T-helper 17 cell (primary cell): Measurements from ENCODE around the gene CYP21A2. TPM values are rescaled to one million over a fixed set of nuclear protein-coding genes. Genes with fewer than 3 reads are reported as not detected.

Experiments used
- ATAC-seq: fragments of 150-1000 bp; cut with Tn5 transposase; 2 replicates; pipeline ENCODE4 v1.10.0; 2021; ENCODE audit warnings: mild to moderate bottlenecking, moderate library complexity
- DNase-seq, 3 donors: peaks; one replicate each; pipeline versions ENCODE4 v3.0.0 to v3.0.0-alpha.2; 2020 to 2021
- H3K9me3 ChIP-seq: one replicate; pipeline ENCODE4 v1.7.0; 2013; ENCODE audit warnings: low read length, mild to moderate bottlenecking; ENCODE audit not compliant: control insufficient read depth, poor library complexity, severe bottlenecking
- H3K27ac Mint-ChIP-seq: one replicate; pipeline ENCODE4 v1.8.0; 2022; ENCODE audit warnings: mild to moderate bottlenecking, moderate library complexity, mixed read lengths
- H3K27me3 Mint-ChIP-seq: one replicate; pipeline ENCODE4 v1.8.0; 2022; ENCODE audit warnings: mixed read lengths
- H3K36me3 Mint-ChIP-seq: one replicate; pipeline ENCODE4 v1.8.0; 2022; ENCODE audit warnings: low read depth, mixed read lengths
- H3K4me1 Mint-ChIP-seq: one replicate; pipeline ENCODE4 v1.8.0; 2022; ENCODE audit warnings: mild to moderate bottlenecking, mixed read lengths
- H3K4me3 Mint-ChIP-seq: one replicate; pipeline ENCODE4 v1.8.0; 2022; ENCODE audit warnings: mild to moderate bottlenecking, moderate library complexity, mixed read lengths
- total RNA-seq, 4 donors: library from RNA in 2 of 4; stranded (reverse) in 2 of 4; gene quantifications; one replicate each; pipeline ENCODE4 v1.2.3 and lab custom pipeline; 2022 to 2026

CYP21A2 gene
- total RNA-seq, 2 donors from 2014 or later: 0.35 to 0.76 TPM

GRCh38 chr6:32084780-32085179 is 46.6 kb downstream of the CYP21A2 start:
- no peak overlapping the region for H3K27ac Mint-ChIP-seq
- H3K4me1 Mint-ChIP-seq: peaks cover 7% of the 10 kb centered on the region
- peaks cover 64% of the 10 kb centered on the region for H3K27me3 Mint-ChIP-seq
- H3K4me3 Mint-ChIP-seq: no peak overlapping the region
- peaks cover 5% of the 10 kb centered on the region for H3K36me3 Mint-ChIP-seq
- H3K9me3 ChIP-seq: no peaks in the 10 kb centered on the region
- ATAC-seq (no peak), DNase-seq (no peak)

- Mint-ChIP-seq H3K36me3 (peaks cover 5% of the 10 kb centered on the region), H3K4me1 (peaks cover 7% of the 10 kb centered on the region), H3K27me3 (peaks cover 63% of the 10 kb centered on the region), H3K4me3 (peak overlapping the region; percentile 61), H3K27ac (no peak overlapping the region)
- H3K9me3 ChIP-seq: no peaks in the 10 kb centered on the region
- DNase-seq (no peak), ATAC-seq (no peak)
Measured at GRCh38 chr6:32085759-32086459, 47.7 kb downstream of the CYP21A2 start.

DNA sequence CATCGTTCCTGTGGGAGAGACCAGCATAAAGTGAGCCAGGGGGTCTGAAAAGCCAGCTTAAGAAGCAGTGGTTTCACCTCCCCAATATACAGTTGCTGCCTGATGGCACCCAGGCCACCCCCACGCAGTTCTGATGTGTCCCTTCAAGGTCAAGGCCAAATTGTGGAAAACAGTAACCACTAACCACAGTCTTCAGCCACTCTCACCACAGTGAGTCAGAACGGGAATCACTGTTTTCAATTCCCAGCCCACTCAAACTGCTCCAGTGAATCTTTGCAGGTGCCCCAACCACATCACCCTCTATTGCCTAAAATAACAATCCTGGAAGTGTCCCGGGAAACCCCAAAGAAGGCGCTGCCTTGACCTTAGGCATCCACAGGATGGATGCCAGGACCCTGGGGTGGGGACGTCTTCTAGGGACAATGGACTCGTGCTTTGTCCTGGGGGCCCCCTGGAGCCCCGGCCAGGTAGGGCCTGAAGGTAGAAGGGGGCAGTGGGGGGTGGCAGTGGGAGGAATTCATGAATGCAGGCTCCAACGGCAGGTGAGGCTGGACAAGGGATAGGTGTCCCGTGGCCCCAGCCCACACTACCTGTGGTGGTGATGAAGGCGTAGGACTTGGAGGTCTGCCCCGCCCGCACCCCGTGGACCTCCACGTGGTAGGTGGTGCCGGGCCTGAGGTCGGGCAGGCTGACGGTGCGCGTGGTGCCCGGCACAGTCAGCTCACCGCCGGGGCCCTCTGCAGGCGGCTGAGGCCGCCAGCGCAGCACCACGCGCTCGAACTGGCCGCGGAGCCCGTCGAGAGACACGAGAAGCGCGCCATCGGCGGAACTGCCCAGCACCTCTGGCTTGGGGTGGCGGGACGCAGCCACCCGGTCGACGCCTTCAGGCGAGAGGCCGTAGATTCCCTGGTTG is 48.7 kb downstream of the CYP21A2 start:
- no peaks in the 10 kb centered on the region for H3K9me3 ChIP-seq
- Mint-ChIP-seq H3K4me1 (peaks cover 5% of the 10 kb centered on the region), H3K36me3 (peaks cover 5% of the 10 kb centered on the region), H3K4me3 (peak overlapping the region; percentile 61), H3K27me3 (peaks cover 61% of the 10 kb centered on the region), H3K27ac (no peak overlapping the region)
- DNase-seq (no peak), ATAC-seq (peak; percentile 39)

GRCh38 chr6:32087574-32088486 is 49.6 kb downstream of the CYP21A2 start:
- peaks cover 5% of the 10 kb centered on the region for H3K4me1 Mint-ChIP-seq
- peak; percentile 37 to 55 (median 43) for DNase-seq
- no peak overlapping the region for H3K27ac Mint-ChIP-seq
- ATAC-seq: peak; percentile 93
- no peaks in the 10 kb centered on the region for H3K9me3 ChIP-seq
- peaks cover 62% of the 10 kb centered on the region for H3K27me3 Mint-ChIP-seq
- peaks cover 5% of the 10 kb centered on the region for H3K36me3 Mint-ChIP-seq
- no peak overlapping the region for H3K4me3 Mint-ChIP-seq

- peaks cover 5% of the 10 kb centered on the region for H3K4me1 Mint-ChIP-seq
- H3K4me3 Mint-ChIP-seq: no peak overlapping the region
- peaks cover 54% of the 10 kb centered on the region for H3K27me3 Mint-ChIP-seq
- H3K36me3 Mint-ChIP-seq: peaks cover 3% of the 10 kb centered on the region
- no peak for ATAC-seq
- DNase-seq: no peak
- no peaks in the 10 kb centered on the region for H3K9me3 ChIP-seq
- H3K27ac Mint-ChIP-seq: no peak overlapping the region
Measured at GRCh38 chr6:32088487-32089049, 50.4 kb downstream of the CYP21A2 start.

DNA sequence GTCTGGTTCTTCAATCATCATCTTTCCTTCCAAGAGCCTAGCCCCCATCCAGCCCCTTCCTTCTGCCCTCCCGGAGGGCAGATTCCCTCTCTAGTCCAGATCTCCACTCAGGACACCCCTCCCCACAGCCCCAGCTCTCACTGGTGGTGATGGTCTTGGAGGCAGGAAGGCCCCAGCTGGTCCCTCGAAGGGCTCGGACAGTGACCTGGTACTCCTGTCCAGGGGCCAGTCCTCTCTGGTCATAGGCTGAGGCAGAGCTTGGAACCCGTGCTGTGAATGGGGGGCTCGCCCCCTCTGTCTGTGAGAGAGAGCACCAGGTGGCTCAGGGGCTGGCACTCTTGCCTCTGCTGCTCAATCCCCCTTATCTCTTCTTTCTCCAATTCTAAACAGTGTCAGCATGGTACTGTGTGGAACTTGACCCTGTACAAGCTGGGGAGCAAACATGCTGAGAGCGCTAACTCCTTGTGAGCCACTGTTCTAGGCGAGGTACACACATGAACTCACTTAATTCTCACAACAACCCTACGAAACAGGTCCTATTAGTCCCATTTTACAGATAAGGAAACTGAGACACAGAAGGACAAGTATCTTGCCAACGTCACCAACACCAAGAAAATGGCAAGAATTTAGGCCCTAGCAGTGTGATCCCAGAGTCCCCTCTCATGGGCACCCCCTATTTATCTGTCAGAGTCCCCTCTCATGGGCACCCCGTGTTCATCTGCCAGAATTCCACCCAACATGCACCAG is 51.0 kb downstream of the CYP21A2 start:
- peaks cover 3% of the 10 kb centered on the region for H3K36me3 Mint-ChIP-seq
- DNase-seq (no peak), ATAC-seq (no peak)
- H3K9me3 ChIP-seq: no peaks in the 10 kb centered on the region
- H3K27ac Mint-ChIP-seq: no peak overlapping the region
- peaks cover 47% of the 10 kb centered on the region for H3K27me3 Mint-ChIP-seq
- H3K4me3 Mint-ChIP-seq: peak overlapping the region; percentile 28
- peaks cover 5% of the 10 kb centered on the region for H3K4me1 Mint-ChIP-seq

Other genes with a start within 250 kb of the CYP21A2 start
- 10 to 100 TPM; 58.0 to 73.7 TPM for gene VARS1, start 242.7 kb upstream of the CYP21A2 start, total RNA-seq
- gene LSM2, start 231.4 kb upstream of the CYP21A2 start, total RNA-seq: 10 to 100 TPM; 20.9 to 22.5 TPM
- 1 to 10 TPM; 3.4 to 3.5 TPM for gene HSPA1L, start 223.1 kb upstream of the CYP21A2 start, total RNA-seq
- gene HSPA1A, start 222.9 kb upstream of the CYP21A2 start, total RNA-seq: 10 to 100 TPM; 15.1 to 20.2 TPM
- 10 to 100 TPM; 18.0 to 20.5 TPM for gene HSPA1B, start 210.7 kb upstream of the CYP21A2 start, total RNA-seq
- 10 to 100 TPM; 27.1 to 29.6 TPM for gene NEU1, start 175.6 kb upstream of the CYP21A2 start, total RNA-seq
- under 1 TPM; 0.10 to 0.13 TPM for gene SLC44A4, start 159.4 kb upstream of the CYP21A2 start, total RNA-seq
- 10 to 100 TPM; 40.4 to 46.2 TPM for gene EHMT2, start 140.7 kb upstream of the CYP21A2 start, total RNA-seq
- gene ZBTB12, start 136.3 kb upstream of the CYP21A2 start, total RNA-seq: under 1 TPM; 0.50 to 0.96 TPM
- 1 to 10 TPM in 1 of 2 donors, not detected in 1; 2.1 TPM for gene C2, start 110.7 kb upstream of the CYP21A2 start, total RNA-seq
- gene CFB, start 92.3 kb upstream of the CYP21A2 start, total RNA-seq: under 1 TPM in 1 of 2 donors, not detected in 1; 0.65 TPM
- gene NELFE, start 79.4 kb upstream of the CYP21A2 start, total RNA-seq: 10 to 100 TPM; 45.8 to 46.2 TPM
- 10 to 100 TPM; 85.5 to 94.5 TPM for gene SKIC2, start 79.2 kb upstream of the CYP21A2 start, total RNA-seq
- 10 to 100 TPM; 31.9 to 35.0 TPM for gene DXO, start 66.3 kb upstream of the CYP21A2 start, total RNA-seq
- gene C4A, start 56.4 kb upstream of the CYP21A2 start, total RNA-seq: 1 to 10 TPM; 3.8 to 5.4 TPM
- gene C4B, start 23.6 kb upstream of the CYP21A2 start, total RNA-seq: 1 to 10 TPM; 2.2 to 3.7 TPM
- gene TNXB, start 70.9 kb downstream of the CYP21A2 start, total RNA-seq: 10 to 100 TPM in 1 of 2 donors, 1 to 10 TPM in 1; 7.3 to 11.4 TPM
- gene ATF6B, start 89.8 kb downstream of the CYP21A2 start, total RNA-seq: 100 to 1,000 TPM; 107 to 117 TPM
- gene FKBPL, start 91.9 kb downstream of the CYP21A2 start, total RNA-seq: 1 to 10 TPM; 1.5 to 1.6 TPM
- under 1 TPM; 0.35 to 0.50 TPM for gene PRRT1, start 113.5 kb downstream of the CYP21A2 start, total RNA-seq
- 1 to 10 TPM; 8.1 to 9.2 TPM for gene PPT2, start 115.7 kb downstream of the CYP21A2 start, total RNA-seq
- gene EGFL8, start 126.2 kb downstream of the CYP21A2 start, total RNA-seq: 1 to 10 TPM; 9.6 to 9.7 TPM
- gene AGPAT1, start 137.7 kb downstream of the CYP21A2 start, total RNA-seq: 10 to 100 TPM; 22.7 to 54.2 TPM
- gene RNF5, start 140.0 kb downstream of the CYP21A2 start, total RNA-seq: 10 to 100 TPM; 20.9 to 30.0 TPM
- gene AGER, start 145.8 kb downstream of the CYP21A2 start, total RNA-seq: 10 to 100 TPM; 22.2 to 27.4 TPM
- gene PBX2, start 151.8 kb downstream of the CYP21A2 start, total RNA-seq: 100 to 1,000 TPM; 103 to 110 TPM
- gene GPSM3, start 154.2 kb downstream of the CYP21A2 start, total RNA-seq: 100 to 1,000 TPM; 268 to 291 TPM
- 1 to 10 TPM in 1 of 2 donors, under 1 TPM in 1; 0.60 to 1.0 TPM for gene NOTCH4, start 185.7 kb downstream of the CYP21A2 start, total RNA-seq